Gastroesophageal sphincter (tissue), 4 donors: ENCODE measurements around the gene INPP4B. TPM values are rescaled to one million over a fixed set of nuclear protein-coding genes. Genes with fewer than 3 reads are reported as not detected.
A peak's percentile ranks its signal among the peaks of the same experiment; 100 is the strongest.

Experiments
- ATAC-seq: fragments of 150-250 bp; one replicate; pipeline ENCODE4 v1.9.1; 2016; ENCODE audit warnings: mild to moderate bottlenecking, moderate library complexity
- H3K27ac ChIP-seq, 4 donors: fragments of 200-600 bp; sonication (generic) in 3 of 4; 1 replicate in 3 of 4; 2 replicates in 1 of 4; pipeline ENCODE4 v1.5.1; 2016 to 2019
- H3K27me3 ChIP-seq: fragments of 200-600 bp; sonication (generic); one replicate; pipeline ENCODE4 v1.5.1; 2019
- H3K36me3 ChIP-seq, 2 donors: fragments of 200-600 bp; sonication (generic); one replicate each; pipeline ENCODE4 v1.5.1; 2019; ENCODE audit warnings: control low read depth in 1 of 2
- H3K4me1 ChIP-seq, 3 donors: fragments of 200-600 bp; sonication (generic); 1 replicate in 2 of 3; 2 replicates in 1 of 3; pipeline ENCODE4 v1.5.1; 2016 to 2019; ENCODE audit warnings: control low read depth in 2 of 3
- H3K4me3 ChIP-seq, 2 donors: fragments of 200-600 bp; sonication (generic); one replicate each; pipeline ENCODE4 v1.5.1; 2019; ENCODE audit warnings: mild to moderate bottlenecking in 1 of 2, moderate library complexity in 1 of 2
- H3K9me3 ChIP-seq, 3 donors: fragments of 200-600 bp; sonication (generic); one replicate each; pipeline ENCODE4 v1.5.1; 2017 to 2019; ENCODE audit warnings: control low read depth in 2 of 3
- EP300 ChIP-seq: sonication (generic); formaldehyde crosslinking; IDR thresholded peaks from one replicate; pipeline ENCODE4 v1.6.1; 2017; ENCODE audit warnings: antibody characterized with exemption, mild to moderate bottlenecking
- POLR2A ChIP-seq, 2 donors: fragments of 450-650 bp; IDR thresholded peaks; one replicate each; pipeline ENCODE4 v1.6.1; 2017; ENCODE audit warnings: antibody characterized with exemption in 2 of 2, mild to moderate bottlenecking in 2 of 2, moderate library complexity in 1 of 2
- POLR2AphosphoS5 ChIP-seq: sonication (generic); formaldehyde crosslinking; IDR thresholded peaks from one replicate; pipeline ENCODE4 v1.6.1; 2017; ENCODE audit warnings: antibody characterized with exemption
- WGBS, 2 donors: methylation state at CpG; one replicate each; pipeline ENCODE4 v1.1.5; 2018; ENCODE audit warnings: low coverage in 1 of 2; 5-methylcytosine and 5-hydroxymethylcytosine counted together
- total RNA-seq, 4 donors: library from RNA; depleted of rRNA; stranded (reverse); fragments of >200 nt; gene quantifications; one replicate each; pipeline ENCODE4 v1.1.0, GENCODE V29; 2016
- TF ChIP-seq, protein P1 (sequence below), 4 experiments: fragments of 200-600 bp in 2 of 4; fragments of 450-650 bp in 2 of 4; sonication (generic) in 1 of 4; IDR thresholded peaks; one replicate each; pipeline ENCODE4 v1.5.1; 2017 to 2019; ENCODE audit warnings: antibody characterized with exemption in 4 of 4, mild to moderate bottlenecking in 2 of 4, moderate library complexity in 2 of 4

The INPP4B gene
- total RNA-seq, 4 donors from 2014 or later: 17.6 to 63.8 (median 31.3) TPM

DNA sequence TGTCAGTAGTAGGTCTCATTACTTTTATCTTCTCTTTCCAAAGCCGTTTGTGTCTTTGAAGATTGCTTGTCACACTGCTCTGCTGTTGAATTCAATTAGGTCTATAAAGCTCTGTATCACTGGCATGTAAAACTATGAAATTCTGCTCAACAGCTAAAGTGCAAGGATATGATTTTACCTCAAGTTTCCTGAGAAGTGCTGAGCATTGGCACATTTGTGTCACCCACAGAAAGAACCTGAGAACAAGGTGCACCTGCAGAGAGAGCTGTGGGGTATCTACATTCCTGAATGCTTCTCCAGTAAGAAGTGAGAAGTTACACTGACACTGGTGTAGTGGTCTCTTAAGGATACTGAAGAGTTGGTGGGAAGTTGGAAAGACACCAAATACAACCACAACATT, 274.0 kb downstream of the INPP4B start:
- Histone ChIP-seq H3K9me3 (no peaks in the 10 kb centered on the region), H3K27me3 (no peaks in the 10 kb centered on the region), H3K36me3 (no peaks in the 10 kb centered on the region), H3K4me3 (no peak overlapping the region), H3K27ac (no peak overlapping the region), H3K4me1 (peaks cover 0 to 23% (median 0%) of the 10 kb centered on the region in 3 donors)
- TF ChIP-seq, protein P1, sequence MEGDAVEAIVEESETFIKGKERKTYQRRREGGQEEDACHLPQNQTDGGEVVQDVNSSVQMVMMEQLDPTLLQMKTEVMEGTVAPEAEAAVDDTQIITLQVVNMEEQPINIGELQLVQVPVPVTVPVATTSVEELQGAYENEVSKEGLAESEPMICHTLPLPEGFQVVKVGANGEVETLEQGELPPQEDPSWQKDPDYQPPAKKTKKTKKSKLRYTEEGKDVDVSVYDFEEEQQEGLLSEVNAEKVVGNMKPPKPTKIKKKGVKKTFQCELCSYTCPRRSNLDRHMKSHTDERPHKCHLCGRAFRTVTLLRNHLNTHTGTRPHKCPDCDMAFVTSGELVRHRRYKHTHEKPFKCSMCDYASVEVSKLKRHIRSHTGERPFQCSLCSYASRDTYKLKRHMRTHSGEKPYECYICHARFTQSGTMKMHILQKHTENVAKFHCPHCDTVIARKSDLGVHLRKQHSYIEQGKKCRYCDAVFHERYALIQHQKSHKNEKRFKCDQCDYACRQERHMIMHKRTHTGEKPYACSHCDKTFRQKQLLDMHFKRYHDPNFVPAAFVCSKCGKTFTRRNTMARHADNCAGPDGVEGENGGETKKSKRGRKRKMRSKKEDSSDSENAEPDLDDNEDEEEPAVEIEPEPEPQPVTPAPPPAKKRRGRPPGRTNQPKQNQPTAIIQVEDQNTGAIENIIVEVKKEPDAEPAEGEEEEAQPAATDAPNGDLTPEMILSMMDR (IDR thresholded peaks at IDR 0.05): no peak
- TF ChIP-seq EP300: no peak
- ATAC-seq: no peak
- WGBS, 2 donors: 45 to 100% methylated on average over 1 of the region's 1 CpG

DNA sequence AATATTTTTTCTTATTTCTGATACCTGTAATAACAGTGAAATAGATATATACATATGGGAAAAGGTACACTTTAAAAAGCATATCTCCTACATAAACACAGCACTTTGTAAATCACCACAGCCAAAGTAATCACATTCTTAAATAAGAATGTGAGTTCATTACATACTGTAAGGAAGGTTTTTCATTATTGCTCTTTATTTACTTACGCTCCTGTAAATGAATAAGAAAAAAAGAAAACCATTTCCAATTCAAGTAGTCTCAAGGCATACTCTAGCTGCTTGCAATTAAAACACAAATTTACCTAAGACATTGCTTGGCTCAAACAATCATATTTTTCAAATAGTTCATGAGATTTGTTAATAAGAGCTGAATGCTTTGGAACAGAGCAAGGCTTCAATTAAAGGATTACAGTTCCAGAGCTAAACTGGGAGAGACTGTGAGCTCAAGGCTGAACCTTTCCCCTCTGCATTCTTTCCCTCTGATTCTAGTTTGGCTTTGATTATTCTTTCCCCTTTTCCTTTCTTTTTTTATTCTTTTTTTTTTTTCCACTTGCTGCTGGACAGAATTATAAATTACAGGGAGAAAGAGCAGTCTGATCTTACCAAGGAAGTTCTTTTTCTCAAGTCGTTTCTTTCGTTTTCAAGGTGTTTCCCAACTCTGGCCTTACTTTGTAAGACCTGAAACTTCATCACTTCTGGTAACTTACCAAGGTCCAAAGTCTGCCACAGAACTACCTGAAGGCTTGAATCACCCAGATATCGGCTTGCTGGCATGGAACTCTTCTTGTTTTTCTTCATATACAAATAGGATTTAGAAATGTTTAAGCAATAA, 278.3 kb downstream of the INPP4B start:
- no peaks in the 10 kb centered on the region for H3K36me3 ChIP-seq
- WGBS, 2 donors: 13 to 21% methylated on average over 4 of the region's 4 CpGs
- H3K27ac ChIP-seq: peak overlapping the region; percentile 27 to 67 (median 65)
- H3K4me3 ChIP-seq: peak overlapping the region in 1 of 2 donors; percentile 22
- H3K27me3 ChIP-seq: no peaks in the 10 kb centered on the region
- ATAC-seq: no peak
- TF ChIP-seq EP300 (no peak), POLR2A (IDR thresholded peaks at IDR 0.05) (no peak), POLR2AphosphoS5 (peak; percentile 50)
- TF ChIP-seq, protein P1 (IDR thresholded peaks at IDR 0.05): no peak
- H3K4me1 ChIP-seq: peaks cover 0 to 32% (median 0%) of the 10 kb centered on the region in 3 donors
- H3K9me3 ChIP-seq: no peaks in the 10 kb centered on the region

DNA sequence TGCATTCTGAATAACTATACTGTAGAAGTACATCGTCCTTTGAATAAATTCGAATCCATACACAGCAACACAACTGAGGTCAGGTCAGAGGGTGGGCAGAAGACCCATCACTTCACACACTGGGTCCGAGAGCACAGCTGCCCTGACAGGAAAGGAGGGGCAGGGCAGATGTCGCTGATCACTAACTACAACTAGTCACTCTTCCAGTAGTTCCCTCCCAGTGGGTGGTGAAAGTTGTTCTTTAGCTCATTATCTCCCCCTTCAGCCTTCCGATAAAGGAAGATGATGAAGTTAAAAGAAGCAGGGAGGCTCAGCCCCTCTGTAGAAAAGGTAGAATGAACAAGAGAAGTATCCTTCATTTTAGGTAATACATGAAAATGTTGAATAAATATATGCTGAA, 278.9 kb downstream of the INPP4B start:
- Histone ChIP-seq H3K27ac (peak overlapping the region; percentile 39 to 67 (median 65)), H3K4me1 (peaks cover 0 to 32% (median 0%) of the 10 kb centered on the region in 3 donors), H3K9me3 (no peaks in the 10 kb centered on the region), H3K4me3 (no peak overlapping the region), H3K36me3 (no peaks in the 10 kb centered on the region), H3K27me3 (no peaks in the 10 kb centered on the region)
- WGBS, 2 donors: 37 to 48% methylated on average over 4 to 5 of the region's 5 CpGs
- no peak for ATAC-seq
- no peak for TF ChIP-seq EP300
- TF ChIP-seq POLR2A (IDR thresholded peaks at IDR 0.05): no peak
- TF ChIP-seq, protein P1 (IDR thresholded peaks at IDR 0.05): peak in 1 of 4 experiments; percentile 6
- peak; percentile 7 for TF ChIP-seq POLR2AphosphoS5

DNA sequence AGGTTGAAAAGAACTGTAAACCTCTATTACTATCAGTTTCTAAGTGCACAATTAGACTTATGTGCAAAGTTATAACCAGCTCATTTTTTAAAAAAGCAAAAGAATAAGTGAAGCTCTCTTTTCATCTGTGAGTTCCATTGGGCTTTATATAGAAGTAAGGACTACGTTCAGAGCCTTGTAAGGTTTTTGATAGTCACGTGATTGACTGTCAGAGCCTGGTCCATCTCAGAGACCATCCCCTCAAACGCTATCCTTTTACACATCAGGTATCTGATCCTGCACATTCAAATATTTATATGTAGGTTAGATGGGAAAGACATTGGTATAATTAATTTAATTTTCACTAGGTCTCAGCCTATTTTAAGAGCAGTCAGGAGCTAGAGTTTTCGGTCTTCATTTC, 279.3 kb downstream of the INPP4B start:
- no peaks in the 10 kb centered on the region for H3K27me3 ChIP-seq
- peaks cover 0 to 32% (median 0%) of the 10 kb centered on the region in 3 donors for H3K4me1 ChIP-seq
- peak overlapping the region in 3 of 4 donors; percentile 39 to 66 (median 64) for H3K27ac ChIP-seq
- no peaks in the 10 kb centered on the region for H3K9me3 ChIP-seq
- H3K36me3 ChIP-seq: no peaks in the 10 kb centered on the region
- no peak overlapping the region for H3K4me3 ChIP-seq
- 67 to 81% methylated on average over 3 to 4 of the region's 4 CpGs for WGBS, 2 donors
- ATAC-seq: no peak
- TF ChIP-seq POLR2AphosphoS5: no peak
- no peak for TF ChIP-seq EP300
- no peak for TF ChIP-seq POLR2A (IDR thresholded peaks at IDR 0.05)
- TF ChIP-seq, protein P1 (IDR thresholded peaks at IDR 0.05): no peak

DNA sequence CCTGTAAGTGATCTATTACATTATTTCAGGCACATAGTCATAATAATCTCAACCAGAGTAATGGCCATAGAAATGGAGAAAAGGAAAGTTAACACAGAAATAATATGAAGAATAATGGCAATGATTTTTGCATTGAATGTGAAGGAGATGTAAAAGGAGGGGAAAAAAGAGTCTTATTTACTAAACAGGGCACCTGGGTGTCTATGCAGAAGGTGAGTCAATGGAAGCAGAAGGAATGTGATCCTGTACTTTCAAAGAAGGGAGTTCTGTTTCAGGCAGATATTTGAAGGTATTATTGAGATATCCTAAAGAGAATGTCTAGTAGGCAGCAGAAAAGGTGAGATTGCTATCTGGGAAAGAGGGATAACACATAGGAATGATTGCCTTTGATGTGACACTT, 279.9 kb downstream of the INPP4B start:
- no peak for TF ChIP-seq POLR2AphosphoS5
- no peak for TF ChIP-seq EP300
- no peak for TF ChIP-seq POLR2A (IDR thresholded peaks at IDR 0.05)
- TF ChIP-seq, protein P1 (IDR thresholded peaks at IDR 0.05): no peak
- no peak for ATAC-seq
- Histone ChIP-seq H3K27ac (peak overlapping the region in 2 of 4 donors; percentile 10 to 66), H3K27me3 (no peaks in the 10 kb centered on the region), H3K4me1 (peaks cover 0 to 32% (median 0%) of the 10 kb centered on the region in 3 donors), H3K9me3 (no peaks in the 10 kb centered on the region), H3K4me3 (no peak overlapping the region), H3K36me3 (no peaks in the 10 kb centered on the region)
